B cell (primary cell): ENCODE measurements around the gene APCDD1. TPM values are rescaled to one million over a fixed set of nuclear protein-coding genes. Genes with fewer than 3 reads are reported as not detected.

Experiments
- ATAC-seq: fragments of 200-7000 bp; cut with Tn5 transposase; one replicate; pipeline ENCODE4 v1.10.0; 2021; ENCODE audit warnings: low read depth, mild to moderate bottlenecking, moderate number of reproducible peaks, moderate library complexity
- CTCF ChIA-PET: fragments of 350-600 bp; sonication (Branson Sonifier 250); formaldehyde crosslinking; loops from one replicate; lab custom pipeline; 2021; ENCODE audit warnings: antibody characterized with exemption, inconsistent platforms; lab: Charles Lee
- POLR2A ChIA-PET: fragments of 350-600 bp; sonication (Branson Sonifier 250); formaldehyde crosslinking; loops from one replicate; lab custom pipeline; 2021; ENCODE audit warnings: antibody characterized with exemption; lab: Charles Lee
- DNase-seq: peaks from one replicate; pipeline ENCODE4 v3.0.0; 2013
- H2AFZ ChIP-seq: 2 replicates; pipeline ENCODE4 v1.6.1; 2012; ENCODE audit warnings: mild to moderate bottlenecking, low read depth, low read length; ENCODE audit not compliant: insufficient read depth, poor library complexity, severe bottlenecking
- H3K27ac ChIP-seq, 2 donors: 1 replicate in 1 of 2; 2 replicates in 1 of 2; pipeline ENCODE4 v1.5.1; 2012 to 2013; ENCODE audit warnings: low read length in 2 of 2, mild to moderate bottlenecking in 2 of 2, moderate library complexity in 1 of 2
- H3K27me3 ChIP-seq, 4 experiments: fragments of 200-600 bp in 1 of 4; sonication (generic) in 1 of 4; replicated peaks in 1 of 4; 1 replicate in 2 of 4; 2 replicates in 2 of 4; pipeline versions ENCODE4 v1.6.1 to v1.7.0; 2013 to 2016; ENCODE audit warnings: low read length in 3 of 4, mild to moderate bottlenecking in 2 of 4, mixed read lengths in 1 of 4, moderate library complexity in 1 of 4; ENCODE audit not compliant: insufficient read depth in 4 of 4, control insufficient read depth in 3 of 4; ENCODE audit errors: control extremely low read depth in 1 of 4
- H3K36me3 ChIP-seq, 2 experiments: replicated peaks in 1 of 2; 1 replicate in 1 of 2; 2 replicates in 1 of 2; pipeline versions ENCODE4 v1.6.1 to v1.7.1; 2013; ENCODE audit warnings: low read length in 1 of 2; ENCODE audit not compliant: insufficient read depth in 2 of 2, control insufficient read depth in 1 of 2; ENCODE audit errors: control extremely low read depth in 1 of 2, extremely low read depth in 1 of 2
- H3K4me1 ChIP-seq, 2 donors: fragments of 200-600 bp in 1 of 2; sonication (generic) in 1 of 2; 1 replicate in 1 of 2; 2 replicates in 1 of 2; pipeline versions ENCODE4 v1.5.1 to v1.6.1; 2013 to 2017; ENCODE audit warnings: low read length in 2 of 2; ENCODE audit not compliant: control insufficient read depth in 2 of 2, insufficient read depth in 2 of 2
- H3K4me2 ChIP-seq: replicated peaks from 2 replicates; pipeline ENCODE3; 2012; ENCODE audit warnings: mild to moderate bottlenecking, low read depth, low read length; ENCODE audit not compliant: poor library complexity, severe bottlenecking
- H3K4me3 ChIP-seq, 5 experiments: fragments of 200-600 bp in 1 of 5; sonication (generic) in 1 of 5; 1 replicate in 3 of 5; 2 replicates in 2 of 5; pipeline versions ENCODE4 v1.5.1 to v1.7.0; 2011 to 2016; ENCODE audit warnings: low read length in 4 of 5, mild to moderate bottlenecking in 4 of 5, low read depth in 2 of 5, control low read depth in 1 of 5, moderate library complexity in 1 of 5; ENCODE audit not compliant: insufficient read depth in 1 of 5; ENCODE audit errors: control extremely low read depth in 1 of 5, extremely low read depth in 1 of 5
- H3K79me2 ChIP-seq: fragments of 200-600 bp; sonication (generic); one replicate; pipeline ENCODE4 v1.6.0; 2016; ENCODE audit warnings: low read length; ENCODE audit not compliant: control insufficient read depth, insufficient read depth
- H3K9ac ChIP-seq: fragments of 200-600 bp; sonication (generic); 2 replicates; pipeline ENCODE4 v1.6.1; 2017; ENCODE audit warnings: mild to moderate bottlenecking, low read length, moderate library complexity
- H3K9me3 ChIP-seq, 3 donors: one replicate each; pipeline versions ENCODE4 v1.6.1 to v1.7.1; 2013; ENCODE audit warnings: low read length in 2 of 3; ENCODE audit not compliant: control insufficient read depth in 2 of 3, insufficient read depth in 1 of 3; ENCODE audit errors: control extremely low read depth in 1 of 3
- H4K20me1 ChIP-seq: 2 replicates; pipeline ENCODE4 v1.6.0; 2012; ENCODE audit warnings: mild to moderate bottlenecking, low read length; ENCODE audit not compliant: insufficient read depth, control insufficient read depth, poor library complexity, severe bottlenecking
- H3K27ac Mint-ChIP-seq: one replicate; pipeline ENCODE4 v1.8.0; 2021; ENCODE audit warnings: mixed read lengths
- H3K27me3 Mint-ChIP-seq: one replicate; pipeline ENCODE4 v1.8.0; 2021; ENCODE audit warnings: mixed read lengths
- H3K4me1 Mint-ChIP-seq: one replicate; pipeline ENCODE4 v1.8.0; 2021; ENCODE audit warnings: mixed read lengths
- H3K4me3 Mint-ChIP-seq: one replicate; pipeline ENCODE4 v1.8.0; 2021; ENCODE audit warnings: mixed read lengths
- H3K9me3 Mint-ChIP-seq: one replicate; pipeline ENCODE4 v1.8.0; 2022; ENCODE audit warnings: mixed read lengths; ENCODE audit not compliant: insufficient read depth
- CTCF ChIP-seq: fragments of 200-600 bp; IDR thresholded peaks from one replicate; pipeline ENCODE4 v1.8.0; 2022; ENCODE audit warnings: antibody characterized with exemption, mild to moderate bottlenecking
- EZH2 ChIP-seq: IDR thresholded peaks from 2 replicates; pipeline ENCODE4 v1.6.1; 2012; ENCODE audit warnings: borderline replicate concordance, low read depth, mild to moderate bottlenecking, moderate library complexity, low read length; ENCODE audit not compliant: insufficient read depth, poor library complexity, severe bottlenecking
- WGBS: methylation state at CpG from one replicate; pipeline ENCODE4 v1.1.5; 2013; ENCODE audit warnings: missing lambda C conversion rate; ENCODE audit not compliant: insufficient coverage; 5-methylcytosine and 5-hydroxymethylcytosine counted together
- intact Hi-C: fragments of 100-400 bp; cut with micrococcal nuclease; formaldehyde crosslinking; loops from one replicate; pipeline ENCODE4 v1.10.0; 2022
- polyA plus RNA-seq: library from polyadenylated mRNA; depleted of rRNA; stranded (reverse); fragments of >200 nt; gene quantifications from 2 replicates; pipeline ENCODE4 v1.2.3, GENCODE V29; 2012
- total RNA-seq, 2 donors: library from RNA; stranded (reverse); fragments of 120-200 nt in 1 of 2; gene quantifications; 1 replicate in 1 of 2; 2 replicates in 1 of 2; pipeline versions ENCODE4 v1.2.3 to v1.2.4, GENCODE V29; 2013 to 2022

APCDD1 gene
- total and polyA plus RNA-seq, 2 donors (not counting 1 experiment from before 2014, with no cell fraction given), result 1.0 to 1.1 TPM

- H3K9me3 ChIP-seq, result peaks cover 0 to 4% (median 0%) of the 10 kb centered on the region in 3 donors
- Mint-ChIP-seq H3K27ac (no peak overlapping the region), H3K4me3 (no peak overlapping the region), H3K4me1 (no peaks in the 10 kb centered on the region), H3K9me3 (peaks cover 4% of the 10 kb centered on the region), H3K27me3 (peaks cover 22% of the 10 kb centered on the region)
- no peaks in the 10 kb centered on the region for H3K4me1 ChIP-seq
- no peak for ATAC-seq
- H3K36me3 ChIP-seq, result no peaks in the 10 kb centered on the region
- POLR2A ChIA-PET, result no interaction called here
- TF ChIP-seq CTCF, result no peak
- no peak for TF ChIP-seq EZH2
- no peaks in the 10 kb centered on the region for H4K20me1 ChIP-seq
- no peak overlapping the region for H3K27ac ChIP-seq
- no peaks in the 10 kb centered on the region for H3K79me2 ChIP-seq
- no peak overlapping the region for H3K9ac ChIP-seq
- no peak overlapping the region for H3K4me3 ChIP-seq
- no peak overlapping the region for H2AFZ ChIP-seq
- no peak for DNase-seq
- WGBS, result 72% methylated on average over 3 of the region's 7 CpGs
- peaks cover 0 to 3% (median 0%) of the 10 kb centered on the region in 4 experiments for H3K27me3 ChIP-seq
- intact Hi-C loops, result no loop called here
- no peak overlapping the region for H3K4me2 ChIP-seq
- CTCF ChIA-PET, result no interaction called here
These were observed 29.7 kb upstream of the APCDD1 start for GRCh38 chr18:10424585-10425307.

GRCh38 chr18:10430677-10431076 lies 23.8 kb upstream of the APCDD1 start:
- no peaks in the 10 kb centered on the region for H3K9me3 Mint-ChIP-seq
- Histone ChIP-seq H4K20me1 (no peaks in the 10 kb centered on the region), H2AFZ (no peak overlapping the region), H3K9ac (no peak overlapping the region), H3K9me3 (no peaks in the 10 kb centered on the region), H3K36me3 (no peaks in the 10 kb centered on the region), H3K27me3 (no peaks in the 10 kb centered on the region), H3K4me3 (no peak overlapping the region), H3K79me2 (no peaks in the 10 kb centered on the region), H3K27ac (no peak overlapping the region), H3K4me1 (no peaks in the 10 kb centered on the region), H3K4me2 (no peak overlapping the region)
- TF ChIP-seq EZH2 (no peak), CTCF (no peak)
- CTCF ChIA-PET, result interaction anchor here (1.0 kb wide), 1 partner anchor 60 kb away, joined by 3 read pairs; no protein-coding TSS in a partner anchor
- H3K27ac Mint-ChIP-seq, result no peak overlapping the region
- peaks cover 3% of the 10 kb centered on the region for H3K27me3 Mint-ChIP-seq
- POLR2A ChIA-PET, result no interaction called here
- 93% methylated on average over 4 of the region's 4 CpGs for WGBS
- H3K4me3 Mint-ChIP-seq, result no peak overlapping the region
- intact Hi-C loops, result no loop called here
- no peaks in the 10 kb centered on the region for H3K4me1 Mint-ChIP-seq
- DNase-seq (no peak), ATAC-seq (no peak)
